GM23248 (cell line): Measurements from ENCODE around the gene TXNDC8. TPM values are rescaled to one million over a fixed set of nuclear protein-coding genes. Genes with fewer than 3 reads are reported as not detected.

ENCODE experiments used
- DNase-seq: peaks from one replicate; pipeline ENCODE4 v3.0.0-alpha.2; 2015
- H2AFZ ChIP-seq: fragments of 200-600 bp; sonication (generic); 2 replicates; pipeline ENCODE4 v1.6.1; 2016; ENCODE audit warnings: antibody characterized with exemption
- H3F3A ChIP-seq: fragments of 200-600 bp; sonication (generic); 2 replicates; pipeline ENCODE4 v1.6.1; 2016; ENCODE audit warnings: mild to moderate bottlenecking, antibody characterized with exemption, mixed run types; ENCODE audit not compliant: insufficient read depth
- H3K27ac ChIP-seq: fragments of 200-600 bp; sonication (generic); 2 replicates; pipeline ENCODE4 v1.5.1; 2016; ENCODE audit warnings: mild to moderate bottlenecking
- H3K27me3 ChIP-seq: fragments of 200-600 bp; sonication (generic); replicated peaks from 2 replicates; pipeline ENCODE4 v1.6.1; 2016; ENCODE audit warnings: mild to moderate bottlenecking; ENCODE audit not compliant: insufficient read depth
- H3K36me3 ChIP-seq: fragments of 200-600 bp; sonication (generic); 2 replicates; pipeline ENCODE4 v1.6.1; 2016; ENCODE audit warnings: low read depth, mild to moderate bottlenecking
- H3K4me1 ChIP-seq: fragments of 200-600 bp; sonication (generic); 2 replicates; pipeline ENCODE4 v1.6.1; 2016; ENCODE audit warnings: mild to moderate bottlenecking; ENCODE audit not compliant: insufficient read depth
- H3K4me2 ChIP-seq: fragments of 200-600 bp; sonication (generic); one replicate; pipeline ENCODE4 v1.6.1; 2016; ENCODE audit warnings: mild to moderate bottlenecking; ENCODE audit not compliant: unreplicated experiment
- H3K4me3 ChIP-seq: fragments of 200-600 bp; sonication (generic); 2 replicates; pipeline ENCODE4 v1.5.1; 2016; ENCODE audit warnings: mild to moderate bottlenecking
- H3K79me2 ChIP-seq: fragments of 200-600 bp; sonication (generic); 2 replicates; pipeline ENCODE4 v1.6.1; 2016; ENCODE audit warnings: mild to moderate bottlenecking; ENCODE audit not compliant: insufficient read depth
- H3K9ac ChIP-seq: fragments of 200-600 bp; sonication (generic); 2 replicates; pipeline ENCODE4 v1.6.1; 2016; ENCODE audit warnings: mild to moderate bottlenecking
- H3K9me2 ChIP-seq: fragments of 200-600 bp; sonication (generic); 2 replicates; pipeline ENCODE4 v1.6.1; 2016; ENCODE audit warnings: mixed run types, mild to moderate bottlenecking, moderate library complexity; ENCODE audit not compliant: insufficient read depth
- H3K9me3 ChIP-seq: fragments of 200-600 bp; sonication (generic); one replicate; pipeline ENCODE4 v1.6.1; 2017; ENCODE audit warnings: low read depth
- H4K20me1 ChIP-seq: fragments of 200-600 bp; sonication (generic); 2 replicates; pipeline ENCODE4 v1.6.0; 2016; ENCODE audit not compliant: insufficient read depth
- EZH2 ChIP-seq: fragments of 200-600 bp; sonication (generic); IDR thresholded peaks from 2 replicates; pipeline ENCODE4 v1.6.1; 2018; ENCODE audit warnings: antibody characterized with exemption, mild to moderate bottlenecking; ENCODE audit not compliant: insufficient read depth, poor library complexity, severe bottlenecking
- EZH2phosphoT487 ChIP-seq: fragments of 200-600 bp; sonication (generic); IDR thresholded peaks from 2 replicates; pipeline ENCODE4 v1.6.1; 2018; ENCODE audit warnings: antibody characterized with exemption, moderate library complexity, mild to moderate bottlenecking, low read depth; ENCODE audit not compliant: insufficient read depth
- WGBS, 2 experiments: methylation state at CpG; one replicate each; pipeline ENCODE4 v1.1.6; 2015 to 2017; ENCODE audit warnings: low lambda C conversion rate in 2 of 2, low coverage in 1 of 2; ENCODE audit errors: missing lambda C conversion rate in 2 of 2; 5-methylcytosine and 5-hydroxymethylcytosine counted together
- in situ Hi-C: fragments of 300-500 bp; cut with MboI; formaldehyde crosslinking; loops from 2 replicates; pipeline ENCODE4 v1.15.0; 2020
- polyA plus RNA-seq: library from polyadenylated mRNA; unstranded; fragments of >200 nt; fragmentation: Nextera tagmentation; extraction: Ambion mirVana; gene quantifications from 2 replicates; pipeline ENCODE4 v1.2.1, GENCODE V29; 2016
- total RNA-seq: library from RNA; depleted of rRNA; stranded (reverse); fragments of >200 nt; shearing (Covaris generic); gene quantifications from 2 replicates; pipeline ENCODE4 v1.2.3, GENCODE V29; 2014

The TXNDC8 gene
- total and polyA plus RNA-seq, 2 experiments from 2014 or later = not detected

DNA sequence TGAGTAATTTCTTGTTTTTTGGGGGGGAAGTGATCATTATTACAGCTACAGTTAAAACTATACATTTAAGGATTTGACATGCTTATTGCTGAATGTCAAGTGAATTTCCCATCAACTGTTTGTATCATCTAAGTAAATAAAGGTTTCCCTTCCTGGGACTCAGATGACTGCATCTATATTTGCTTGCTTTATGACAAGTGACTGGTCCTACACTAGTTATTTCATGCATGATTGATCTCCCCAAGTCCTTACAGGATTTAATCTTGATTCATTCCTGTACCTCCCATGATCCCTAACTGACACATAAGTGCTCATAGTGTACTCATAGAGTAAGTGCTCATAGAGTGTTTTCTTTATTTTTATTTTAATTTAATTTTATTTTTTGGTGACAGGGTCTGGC, 2.8 kb downstream of the TXNDC8 start:
- no peak overlapping the region for H3K9ac ChIP-seq
- DNase-seq = no peak
- peaks cover 28% of the 10 kb centered on the region for H3F3A ChIP-seq
- peaks cover 14% of the 10 kb centered on the region for H3K4me1 ChIP-seq
- in situ Hi-C loops = no loop called here
- H4K20me1 ChIP-seq = no peaks in the 10 kb centered on the region
- no peak overlapping the region for H3K27ac ChIP-seq
- H3K79me2 ChIP-seq = no peaks in the 10 kb centered on the region
- H3K9me2 ChIP-seq = no peaks in the 10 kb centered on the region
- no peak overlapping the region for H3K4me3 ChIP-seq
- no peaks in the 10 kb centered on the region for H3K9me3 ChIP-seq
- H3K27me3 ChIP-seq = 0 out of 2 replicates have a peak, but pooled peaks cover 4% of the 10 kb centered on the region
- H3K36me3 ChIP-seq = no peaks in the 10 kb centered on the region
- no peak overlapping the region for H2AFZ ChIP-seq
- H3K4me2 ChIP-seq = no peak overlapping the region
- TF ChIP-seq EZH2phosphoT487 (no peak), EZH2 (no peak)

DNA sequence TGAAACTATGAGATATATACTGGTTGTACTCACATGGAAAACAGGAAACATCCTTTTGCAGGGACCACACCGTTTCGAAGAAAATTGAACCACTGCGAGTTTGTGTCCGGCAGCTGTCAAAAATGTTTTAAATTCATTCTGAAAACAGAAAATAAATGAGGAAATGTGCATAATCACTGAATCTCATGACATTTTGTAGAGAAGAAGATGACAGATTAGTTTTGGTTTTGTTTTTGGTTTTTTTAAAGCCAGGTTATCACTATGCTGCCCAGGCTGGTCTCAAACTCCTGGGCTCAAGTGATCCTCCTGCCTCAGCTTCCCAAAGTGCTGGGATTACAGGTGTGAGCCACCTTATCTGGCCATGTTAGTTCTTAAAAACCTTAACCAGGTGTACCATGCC, 3.5 kb downstream of the TXNDC8 start:
- no peak overlapping the region for H3K4me2 ChIP-seq
- no peak overlapping the region for H3K9ac ChIP-seq
- H3K9me2 ChIP-seq = no peaks in the 10 kb centered on the region
- H3K27me3 ChIP-seq = 0 out of 2 replicates have a peak, but pooled peaks cover 4% of the 10 kb centered on the region
- WGBS, 2 experiments = 96 to 99% methylated on average over 4 of the region's 4 CpGs
- no peak overlapping the region for H3K4me3 ChIP-seq
- no peaks in the 10 kb centered on the region for H3K36me3 ChIP-seq
- in situ Hi-C loops = no loop called here
- no peaks in the 10 kb centered on the region for H4K20me1 ChIP-seq
- no peaks in the 10 kb centered on the region for H3K9me3 ChIP-seq
- H3F3A ChIP-seq = peaks cover 28% of the 10 kb centered on the region
- no peak overlapping the region for H2AFZ ChIP-seq
- H3K79me2 ChIP-seq = no peaks in the 10 kb centered on the region
- DNase-seq = no peak
- TF ChIP-seq EZH2 (no peak), EZH2phosphoT487 (no peak)
- no peak overlapping the region for H3K27ac ChIP-seq
- H3K4me1 ChIP-seq = peaks cover 14% of the 10 kb centered on the region

DNA sequence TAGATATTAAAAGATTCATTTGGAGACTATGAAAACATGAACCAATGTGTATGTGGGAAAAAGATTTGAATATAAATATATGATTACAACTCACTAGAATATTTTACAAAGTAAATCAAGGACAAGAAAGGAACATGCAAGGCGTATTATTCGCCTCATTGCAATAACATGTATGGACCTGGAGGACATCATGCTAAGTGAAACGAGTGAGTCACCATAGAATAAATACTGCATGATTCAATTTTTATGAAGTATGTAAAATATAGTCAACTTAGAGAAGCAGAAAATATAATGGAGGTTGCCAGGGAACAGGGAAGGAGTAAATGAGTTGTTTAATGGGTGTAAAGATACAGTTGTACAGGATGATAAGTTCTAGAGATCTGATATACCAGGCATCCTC, 4.9 kb downstream of the TXNDC8 start:
- 0 out of 2 replicates have a peak, but pooled peaks cover 4% of the 10 kb centered on the region for H3K27me3 ChIP-seq
- H3K4me2 ChIP-seq = no peak overlapping the region
- H3K36me3 ChIP-seq = no peaks in the 10 kb centered on the region
- DNase-seq = no peak
- no peaks in the 10 kb centered on the region for H3K9me3 ChIP-seq
- H3K4me3 ChIP-seq = no peak overlapping the region
- in situ Hi-C loops = no loop called here
- no peaks in the 10 kb centered on the region for H4K20me1 ChIP-seq
- H3K4me1 ChIP-seq = peaks cover 4% of the 10 kb centered on the region
- TF ChIP-seq EZH2phosphoT487 (no peak), EZH2 (no peak)
- H3F3A ChIP-seq = peaks cover 20% of the 10 kb centered on the region
- H3K9ac ChIP-seq = no peak overlapping the region
- H3K9me2 ChIP-seq = 0 out of 2 replicates have a peak, but pooled peaks cover 2% of the 10 kb centered on the region
- no peak overlapping the region for H3K27ac ChIP-seq
- no peak overlapping the region for H2AFZ ChIP-seq
- 82 to 83% methylated on average over 3 of the region's 3 CpGs for WGBS, 2 experiments
- no peaks in the 10 kb centered on the region for H3K79me2 ChIP-seq

DNA sequence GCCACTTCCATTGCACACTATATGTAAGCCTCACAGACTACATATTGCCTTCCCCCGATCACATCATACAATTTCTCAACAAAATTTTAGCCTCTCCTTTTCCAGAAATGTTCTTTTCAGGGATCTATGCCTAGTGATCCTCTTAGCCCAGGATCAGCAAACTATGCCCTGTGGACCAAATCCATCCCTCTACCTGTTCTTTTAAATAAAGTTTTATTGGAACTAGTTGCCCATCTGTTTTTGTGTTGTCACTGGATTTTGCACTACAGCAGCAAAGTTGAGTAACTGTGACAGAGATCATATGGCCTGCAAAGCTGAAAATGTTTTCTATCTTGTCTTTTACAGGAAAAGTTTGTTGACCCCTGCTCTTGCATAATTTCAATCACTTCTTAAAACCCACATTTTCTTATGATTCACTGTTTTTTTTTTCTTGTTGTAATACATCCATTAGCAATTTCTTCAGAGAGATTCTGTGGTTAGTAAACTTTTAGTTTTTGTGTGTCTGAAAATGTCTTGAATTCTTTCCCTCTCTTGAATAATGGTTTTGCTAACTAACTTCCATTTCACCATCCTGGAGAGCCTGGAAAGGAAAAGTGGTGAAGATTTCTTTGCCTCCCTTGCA, 7.1 kb downstream of the TXNDC8 start:
- Histone ChIP-seq H4K20me1 (no peaks in the 10 kb centered on the region), H3K4me1 (no peaks in the 10 kb centered on the region), H3F3A (peaks cover 16% of the 10 kb centered on the region), H2AFZ (no peak overlapping the region), H3K27ac (0 out of 2 replicates have a peak overlapping the region, but pooled peaks have one; percentile 6), H3K9me3 (no peaks in the 10 kb centered on the region), H3K9ac (no peak overlapping the region), H3K27me3 (0 out of 2 replicates have a peak, but pooled peaks cover 4% of the 10 kb centered on the region), H3K36me3 (no peaks in the 10 kb centered on the region), H3K79me2 (no peaks in the 10 kb centered on the region), H3K4me3 (no peak overlapping the region), H3K4me2 (no peak overlapping the region), H3K9me2 (0 out of 2 replicates have a peak, but pooled peaks cover 2% of the 10 kb centered on the region)
- 92 to 100% methylated on average over 1 of the region's 1 CpG for WGBS, 2 experiments
- TF ChIP-seq EZH2 (no peak), EZH2phosphoT487 (no peak)
- peak; percentile 49 for DNase-seq
- in situ Hi-C loops = no loop called here
